DMS 273 (cell line): ENCODE data around the gene NSUN4.

ENCODE experiments used
- DNase-seq: peaks from one replicate; lab custom pipeline; 2025; ENCODE audit not compliant: unreplicated experiment; lab: John Stamatoyannopoulos, UW

The NSUN4 gene

DNA sequence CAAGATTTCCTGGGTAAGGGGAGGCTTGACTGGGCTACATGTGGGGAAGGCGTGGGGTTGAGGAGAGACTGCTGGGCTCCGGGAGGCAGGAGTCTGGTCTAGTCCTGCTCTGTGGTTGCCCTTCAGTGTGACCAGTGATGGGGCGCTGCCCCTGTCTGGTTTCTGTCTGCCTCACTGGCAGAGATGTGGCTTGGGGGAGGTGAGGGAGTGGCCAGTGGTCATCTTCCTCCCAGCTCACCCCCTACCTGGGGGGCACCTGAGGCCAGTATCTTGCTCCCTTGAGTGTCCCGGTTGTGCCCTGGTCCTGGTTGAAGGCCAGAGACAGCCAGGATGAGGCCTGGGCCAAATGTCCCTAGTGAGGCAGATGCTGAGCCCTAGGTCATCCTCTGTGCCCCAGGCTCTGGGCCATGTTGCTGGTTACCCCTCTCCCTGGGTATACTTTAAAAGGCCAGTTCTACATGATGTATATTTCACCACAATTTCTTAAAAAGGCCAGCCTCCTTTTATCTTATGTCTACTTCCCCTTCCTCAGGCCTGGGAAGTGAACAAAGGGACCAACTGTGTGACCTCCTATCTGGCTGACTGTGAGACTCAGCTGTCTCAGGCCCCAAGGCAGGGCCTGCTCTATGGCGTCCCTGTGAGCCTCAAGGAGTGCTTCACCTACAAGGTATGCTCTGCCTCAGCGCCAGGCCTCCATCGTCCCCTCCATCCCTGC is 64.0 kb downstream of the NSUN4 start:
- DNase-seq, result no peak

DNA sequence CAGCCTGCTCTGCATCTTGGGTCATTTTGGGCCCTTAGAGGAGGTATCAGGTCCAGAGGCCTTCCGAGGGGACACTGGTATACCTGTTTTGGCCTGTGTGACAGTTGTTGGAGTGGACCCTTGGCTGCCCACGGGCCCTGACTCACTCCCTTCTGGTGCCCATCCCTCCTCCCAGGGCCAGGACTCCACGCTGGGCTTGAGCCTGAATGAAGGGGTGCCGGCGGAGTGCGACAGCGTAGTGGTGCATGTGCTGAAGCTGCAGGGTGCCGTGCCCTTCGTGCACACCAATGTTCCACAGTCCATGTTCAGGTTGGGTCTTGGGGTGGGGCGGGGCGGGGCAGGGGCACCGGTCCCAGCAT is 64.6 kb downstream of the NSUN4 start:
- no peak for DNase-seq

DNA sequence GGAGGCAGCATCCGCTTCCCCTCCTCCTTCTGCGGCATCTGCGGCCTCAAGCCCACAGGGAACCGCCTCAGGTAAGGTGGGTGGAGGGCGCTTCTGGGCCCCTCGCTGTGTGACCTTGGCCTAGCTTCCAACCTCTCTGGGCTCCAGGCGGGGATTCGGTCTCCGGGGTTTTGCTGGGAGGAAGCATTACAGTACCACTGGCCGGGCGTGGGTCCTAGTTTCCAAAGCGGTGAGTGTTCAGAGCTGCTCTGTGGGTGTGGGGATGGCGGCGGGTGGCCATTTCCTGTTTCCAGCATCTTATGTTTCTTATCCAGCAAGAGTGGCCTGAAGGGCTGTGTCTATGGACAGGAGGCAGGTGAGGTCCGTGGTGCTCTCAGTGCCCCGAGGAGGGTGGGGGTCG is 65.1 kb downstream of the NSUN4 start:
- no peak for DNase-seq

DNA sequence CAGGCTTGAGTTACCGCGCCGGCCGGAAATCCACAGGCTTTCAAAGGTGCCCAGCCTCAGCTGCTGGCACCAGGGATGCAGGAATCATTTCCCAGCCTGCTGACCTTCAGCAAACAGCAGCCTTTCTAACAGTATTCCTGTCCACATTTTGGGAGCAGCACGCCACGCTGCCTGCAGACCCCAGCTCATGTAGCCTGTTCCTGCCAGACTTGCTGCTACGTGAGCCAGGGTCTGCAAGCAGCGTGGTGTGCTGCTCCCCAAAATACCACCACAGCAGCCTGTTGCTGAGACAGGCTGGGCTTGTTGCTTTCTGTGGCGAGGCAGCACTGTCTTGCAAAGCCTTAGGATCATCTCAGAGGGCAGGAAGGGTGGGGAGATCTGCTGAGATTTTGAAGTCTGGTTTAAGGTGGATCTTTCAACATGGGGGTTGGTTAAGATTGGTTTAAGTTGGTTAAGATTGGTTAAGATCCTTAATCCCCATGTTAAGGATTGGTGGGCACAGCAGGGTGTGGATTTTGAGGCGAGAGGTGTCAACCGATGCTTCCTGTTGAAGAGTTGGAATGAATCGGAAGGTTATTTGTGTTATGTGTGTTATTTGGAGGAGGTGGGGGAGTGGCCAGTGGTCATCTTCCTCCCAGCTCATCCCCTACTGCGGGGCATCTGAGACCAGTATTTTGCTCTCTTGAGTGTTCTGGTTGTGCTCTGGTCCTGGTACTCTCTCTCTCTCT is 66.4 kb downstream of the NSUN4 start:
- DNase-seq, result no peak

DNA sequence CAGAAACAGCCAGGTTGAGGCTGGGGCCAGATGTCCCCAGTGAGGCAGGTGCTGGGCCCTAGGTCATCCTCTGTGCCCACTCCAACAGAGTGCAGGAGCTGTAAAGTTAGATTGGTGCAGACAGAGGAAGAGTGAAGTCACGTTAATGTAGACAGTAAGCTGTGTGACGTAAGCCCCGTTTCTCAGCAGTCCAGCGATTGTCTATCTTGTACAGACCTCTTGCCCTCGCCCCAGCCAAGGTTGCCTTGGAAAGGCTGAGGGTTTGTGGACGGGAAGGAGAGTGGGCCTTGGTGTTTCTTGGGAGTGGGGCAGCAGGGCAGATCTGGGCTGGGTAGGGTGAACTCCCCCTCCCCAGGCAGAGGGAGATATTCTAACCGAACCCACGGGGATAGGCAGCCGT is 67.0 kb downstream of the NSUN4 start:
- no peak for DNase-seq

DNA sequence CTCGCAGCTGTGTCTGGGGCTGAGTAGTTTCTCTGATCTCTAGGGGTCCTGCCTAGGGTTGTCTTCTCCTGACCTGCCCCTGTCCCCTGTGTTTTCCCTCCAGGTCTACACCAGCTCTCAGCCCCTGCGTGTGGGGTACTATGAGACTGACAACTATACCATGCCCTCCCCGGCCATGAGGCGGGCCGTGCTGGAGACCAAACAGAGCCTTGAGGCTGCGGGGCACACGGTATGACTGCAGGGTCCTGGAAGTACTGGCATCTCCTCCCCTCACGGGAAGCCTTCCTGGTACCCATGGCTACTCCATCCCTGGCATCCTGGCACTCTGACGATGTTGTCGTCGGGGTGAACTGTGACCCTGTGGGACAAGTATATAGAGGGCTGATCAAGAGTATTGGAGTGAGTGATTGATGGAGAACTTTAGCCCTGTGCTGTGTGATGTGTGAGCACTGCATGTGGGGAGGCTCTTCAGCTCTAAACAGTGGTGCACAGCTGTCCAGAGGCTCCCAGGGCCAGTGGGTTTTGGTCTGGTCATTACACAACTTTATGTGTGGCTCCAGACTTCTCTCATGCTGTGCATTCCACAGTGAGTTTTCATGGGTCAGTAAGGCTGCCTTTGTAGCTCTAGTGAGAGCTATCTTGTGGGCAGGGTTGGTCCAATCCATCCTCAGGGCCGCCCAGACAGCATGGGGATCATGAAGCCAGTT is 67.9 kb downstream of the NSUN4 start:
- no peak for DNase-seq

DNA sequence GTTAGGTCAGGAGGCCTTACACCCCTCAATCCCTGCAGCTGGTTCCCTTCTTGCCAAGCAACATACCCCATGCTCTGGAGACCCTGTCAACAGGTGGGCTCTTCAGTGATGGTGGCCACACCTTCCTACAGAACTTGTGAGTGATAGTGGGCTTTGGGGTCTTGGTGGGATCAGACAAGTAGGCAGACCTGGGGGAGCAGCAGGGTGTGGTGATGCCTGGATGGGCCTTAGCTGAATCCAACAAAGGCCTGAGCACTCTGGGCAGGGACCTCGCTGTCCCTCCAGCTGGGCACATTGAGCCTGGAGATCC is 68.4 kb downstream of the NSUN4 start:
- DNase-seq, result no peak

DNA sequence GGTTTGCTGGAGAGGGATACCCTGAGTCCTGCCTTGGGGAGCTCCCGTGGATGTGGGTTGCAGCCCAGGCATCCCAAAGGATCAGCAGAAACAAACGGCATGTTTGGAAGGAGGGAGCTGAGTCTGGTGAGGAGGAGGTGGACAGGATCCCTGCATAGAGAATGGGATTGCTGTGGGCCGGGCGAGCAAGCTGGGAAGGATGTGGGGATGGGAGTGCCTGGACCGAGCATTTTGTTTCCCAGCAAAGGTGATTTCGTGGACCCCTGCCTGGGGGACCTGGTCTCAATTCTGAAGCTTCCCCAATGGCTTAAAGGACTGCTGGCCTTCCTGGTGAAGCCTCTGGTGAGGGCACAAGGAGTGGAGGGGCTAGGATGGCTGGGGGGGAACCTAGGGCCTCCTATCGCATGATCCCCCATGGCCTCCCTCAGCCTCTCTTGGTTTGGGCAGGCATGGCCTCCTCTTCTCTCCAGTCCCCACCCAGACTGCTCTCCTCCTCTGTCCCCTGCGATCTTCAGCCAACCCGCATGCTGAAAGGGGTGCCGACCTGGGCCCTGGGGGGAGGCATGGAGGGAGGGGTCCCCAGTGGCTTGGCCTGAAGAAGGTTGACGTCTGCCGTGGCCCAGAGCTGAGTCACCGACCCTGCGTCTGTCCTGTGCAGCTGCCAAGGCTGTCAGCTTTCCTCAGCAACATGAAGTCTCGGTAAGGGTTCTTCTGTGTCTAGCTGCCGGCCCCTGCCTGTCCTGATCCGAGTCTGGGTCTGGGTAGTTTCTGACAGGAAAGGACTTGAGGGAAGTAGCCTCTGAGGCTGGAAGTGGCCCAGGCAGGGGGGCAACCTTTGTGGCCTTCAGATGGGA is 69.8 kb downstream of the NSUN4 start:
- DNase-seq, result no peak

DNA sequence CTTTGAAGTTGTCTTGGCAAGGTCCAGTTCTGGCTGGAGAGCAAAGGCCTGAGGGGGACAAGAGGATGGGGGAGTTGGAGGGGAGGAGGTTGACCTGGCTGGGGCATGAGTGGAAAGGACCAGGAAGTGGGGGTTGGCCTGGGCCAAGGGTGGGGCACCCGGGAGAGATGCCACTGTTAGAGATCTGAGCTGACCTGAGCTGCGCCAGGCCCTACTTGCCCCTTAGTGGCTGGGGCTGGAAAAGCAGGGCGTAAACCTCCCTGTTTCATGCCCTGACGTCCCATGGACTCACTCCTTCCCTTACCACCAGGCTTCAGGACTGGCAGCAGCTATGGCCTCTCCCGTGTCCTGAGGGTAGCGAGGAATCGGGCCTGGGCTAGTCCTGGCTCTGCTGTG is 70.4 kb downstream of the NSUN4 start:
- DNase-seq, result no peak
